ENCODE data around the gene HBG2. TPM values are rescaled to one million over a fixed set of nuclear protein-coding genes. Genes with fewer than 3 reads are reported as not detected.

HBG2 gene
- total RNA-seq, 1 donor from 2014 or later = 0.82 TPM

DNA sequence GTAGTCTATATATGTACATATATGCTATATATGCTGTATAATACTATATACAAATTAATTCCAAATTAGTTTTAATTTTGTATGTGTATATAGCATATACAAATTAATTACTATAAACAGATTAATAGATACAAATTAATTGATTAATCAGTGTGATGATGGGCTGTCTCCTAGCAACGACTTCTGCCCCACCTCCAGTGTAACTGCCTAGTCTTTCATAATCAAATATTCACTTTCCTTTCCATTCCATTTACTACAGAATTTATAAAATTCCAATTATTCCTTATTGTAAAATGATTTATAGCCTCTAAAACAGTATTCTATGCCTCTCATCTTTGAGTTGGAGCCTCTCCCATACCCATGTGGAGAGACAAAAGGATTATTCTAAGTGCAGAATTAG lies 21.3 kb downstream of the HBG2 start:
- Mint-ChIP-seq H3K27ac (ENCODE audit: unreplicated experiment) (no peak overlapping the region), H3K4me1 (ENCODE audit: unreplicated experiment) (no peaks in the 10 kb centered on the region), H3K9me3 (ENCODE audit: unreplicated experiment) (no peaks in the 10 kb centered on the region), H3K4me3 (ENCODE audit: unreplicated experiment) (no peak overlapping the region), H3K27me3 (ENCODE audit: unreplicated experiment) (no peaks in the 10 kb centered on the region), H3K36me3 (ENCODE audit: low read depth, unreplicated experiment) (no peaks in the 10 kb centered on the region)
- TF ChIP-seq, protein P1, sequence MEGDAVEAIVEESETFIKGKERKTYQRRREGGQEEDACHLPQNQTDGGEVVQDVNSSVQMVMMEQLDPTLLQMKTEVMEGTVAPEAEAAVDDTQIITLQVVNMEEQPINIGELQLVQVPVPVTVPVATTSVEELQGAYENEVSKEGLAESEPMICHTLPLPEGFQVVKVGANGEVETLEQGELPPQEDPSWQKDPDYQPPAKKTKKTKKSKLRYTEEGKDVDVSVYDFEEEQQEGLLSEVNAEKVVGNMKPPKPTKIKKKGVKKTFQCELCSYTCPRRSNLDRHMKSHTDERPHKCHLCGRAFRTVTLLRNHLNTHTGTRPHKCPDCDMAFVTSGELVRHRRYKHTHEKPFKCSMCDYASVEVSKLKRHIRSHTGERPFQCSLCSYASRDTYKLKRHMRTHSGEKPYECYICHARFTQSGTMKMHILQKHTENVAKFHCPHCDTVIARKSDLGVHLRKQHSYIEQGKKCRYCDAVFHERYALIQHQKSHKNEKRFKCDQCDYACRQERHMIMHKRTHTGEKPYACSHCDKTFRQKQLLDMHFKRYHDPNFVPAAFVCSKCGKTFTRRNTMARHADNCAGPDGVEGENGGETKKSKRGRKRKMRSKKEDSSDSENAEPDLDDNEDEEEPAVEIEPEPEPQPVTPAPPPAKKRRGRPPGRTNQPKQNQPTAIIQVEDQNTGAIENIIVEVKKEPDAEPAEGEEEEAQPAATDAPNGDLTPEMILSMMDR (IDR thresholded peaks at IDR 0.05; ENCODE audit: unreplicated experiment) = no peak
- no peak for DNase-seq (ENCODE audit: low spot score)

DNA sequence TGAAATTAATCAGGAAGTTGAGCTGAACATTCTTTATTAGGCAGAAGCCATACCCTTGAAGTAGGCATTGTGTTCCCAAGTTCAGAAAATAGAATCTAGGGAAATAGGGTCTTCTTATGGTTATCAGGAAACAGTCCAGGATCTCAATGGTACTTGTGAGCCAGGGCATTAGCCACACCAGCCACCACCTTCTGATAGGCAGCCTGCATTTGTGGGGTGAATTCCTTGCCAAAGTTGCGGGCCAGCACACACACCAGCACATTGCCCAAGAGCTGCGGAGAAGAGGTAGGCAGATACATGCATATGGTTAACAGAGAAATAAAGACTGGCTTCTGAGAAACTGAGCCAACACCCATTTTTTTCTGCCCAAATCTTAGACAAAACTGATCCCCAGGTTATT lies 21.8 kb downstream of the HBG2 start:
- H3K27me3 Mint-ChIP-seq (ENCODE audit: unreplicated experiment) = no peaks in the 10 kb centered on the region
- no peak for DNase-seq (ENCODE audit: low spot score)
- H3K4me3 Mint-ChIP-seq (ENCODE audit: unreplicated experiment) = no peak overlapping the region
- H3K4me1 Mint-ChIP-seq (ENCODE audit: unreplicated experiment) = no peaks in the 10 kb centered on the region
- H3K27ac Mint-ChIP-seq (ENCODE audit: unreplicated experiment) = no peak overlapping the region
- no peaks in the 10 kb centered on the region for H3K36me3 Mint-ChIP-seq (ENCODE audit: low read depth, unreplicated experiment)
- H3K9me3 Mint-ChIP-seq (ENCODE audit: unreplicated experiment) = no peaks in the 10 kb centered on the region
- TF ChIP-seq, protein P1 (IDR thresholded peaks at IDR 0.05; ENCODE audit: unreplicated experiment) = no peak

DNA sequence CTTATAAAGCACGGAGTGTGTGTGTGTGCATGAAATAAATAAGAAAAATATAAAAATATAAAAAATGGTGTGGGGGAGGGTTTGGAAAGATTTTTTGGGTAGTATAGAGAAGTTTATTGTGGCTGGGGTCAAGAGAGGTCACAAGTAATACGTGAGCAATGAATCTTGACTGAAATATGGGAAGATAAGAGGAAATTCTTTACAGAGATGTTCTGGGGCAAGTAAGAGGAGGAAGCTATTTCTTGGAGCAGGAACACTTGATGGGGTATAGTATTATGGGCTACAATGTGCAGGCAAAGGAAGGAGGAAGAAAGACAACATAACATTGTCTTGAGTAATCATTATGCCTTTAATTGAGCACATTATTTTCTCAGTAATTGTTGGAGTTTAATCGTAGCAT lies 22.4 kb downstream of the HBG2 start:
- no peak for DNase-seq (ENCODE audit: low spot score)
- no peaks in the 10 kb centered on the region for H3K36me3 Mint-ChIP-seq (ENCODE audit: low read depth, unreplicated experiment)
- no peak overlapping the region for H3K27ac Mint-ChIP-seq (ENCODE audit: unreplicated experiment)
- H3K27me3 Mint-ChIP-seq (ENCODE audit: unreplicated experiment) = no peaks in the 10 kb centered on the region
- TF ChIP-seq, protein P1 (IDR thresholded peaks at IDR 0.05; ENCODE audit: unreplicated experiment) = no peak
- no peak overlapping the region for H3K4me3 Mint-ChIP-seq (ENCODE audit: unreplicated experiment)
- no peaks in the 10 kb centered on the region for H3K9me3 Mint-ChIP-seq (ENCODE audit: unreplicated experiment)
- H3K4me1 Mint-ChIP-seq (ENCODE audit: unreplicated experiment) = no peaks in the 10 kb centered on the region

GRCh38 chr11:5231111-5231510 lies 23.5 kb downstream of the HBG2 start:
- DNase-seq (ENCODE audit: low spot score) = no peak
- TF ChIP-seq, protein P1 (IDR thresholded peaks at IDR 0.05; ENCODE audit: unreplicated experiment) = no peak
- Mint-ChIP-seq H3K4me1 (ENCODE audit: unreplicated experiment) (no peaks in the 10 kb centered on the region), H3K4me3 (ENCODE audit: unreplicated experiment) (no peak overlapping the region), H3K27me3 (ENCODE audit: unreplicated experiment) (no peaks in the 10 kb centered on the region), H3K27ac (ENCODE audit: unreplicated experiment) (no peak overlapping the region), H3K9me3 (ENCODE audit: unreplicated experiment) (no peaks in the 10 kb centered on the region), H3K36me3 (ENCODE audit: low read depth, unreplicated experiment) (no peaks in the 10 kb centered on the region)

DNA sequence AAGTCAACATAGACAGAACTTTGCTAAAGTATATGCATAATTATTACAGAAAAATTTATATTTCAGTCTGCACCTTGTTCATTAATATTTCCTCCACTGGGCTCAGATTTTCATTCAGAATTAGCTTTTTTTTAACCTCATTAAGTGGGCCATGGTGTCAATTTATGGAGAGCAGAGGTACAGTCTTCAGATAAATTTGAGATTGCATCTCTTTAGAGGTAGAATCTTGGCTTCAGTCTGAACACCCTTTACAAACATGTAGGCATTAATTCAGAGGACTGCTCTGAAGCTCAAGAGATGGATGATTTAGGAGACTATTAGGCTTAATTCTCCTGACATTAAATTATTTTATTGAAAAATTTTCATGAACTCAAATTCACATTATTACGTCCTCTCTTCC lies 24.3 kb downstream of the HBG2 start:
- H3K4me3 Mint-ChIP-seq (ENCODE audit: unreplicated experiment) = no peak overlapping the region
- TF ChIP-seq, protein P1 (IDR thresholded peaks at IDR 0.05; ENCODE audit: unreplicated experiment) = no peak
- H3K36me3 Mint-ChIP-seq (ENCODE audit: low read depth, unreplicated experiment) = no peaks in the 10 kb centered on the region
- no peaks in the 10 kb centered on the region for H3K4me1 Mint-ChIP-seq (ENCODE audit: unreplicated experiment)
- DNase-seq (ENCODE audit: low spot score) = no peak
- H3K27ac Mint-ChIP-seq (ENCODE audit: unreplicated experiment) = no peak overlapping the region
- no peaks in the 10 kb centered on the region for H3K9me3 Mint-ChIP-seq (ENCODE audit: unreplicated experiment)
- no peaks in the 10 kb centered on the region for H3K27me3 Mint-ChIP-seq (ENCODE audit: unreplicated experiment)
